HEK293 (cell line): ENCODE results near the gene NNT.

Experiments
- HOXC10 ChIP-seq: sonication (generic); formaldehyde crosslinking; IDR thresholded peaks from 2 replicates; pipeline ENCODE4 v1.8.1; 2023; ENCODE audit warnings: mild to moderate bottlenecking, missing genetic modification reagents
- RBAK ChIP-seq: fragments of 450-650 bp; formaldehyde crosslinking; IDR thresholded peaks from 2 replicates; pipeline ENCODE4 v1.5.1; 2016; ENCODE audit warnings: missing biosample characterization, missing genetic modification characterization
- SETDB1 ChIP-seq: IDR thresholded peaks from one replicate; pipeline ENCODE4 v1.6.1; 2017; ENCODE audit warnings: mild to moderate bottlenecking, low read length, moderate library complexity, mixed read lengths; ENCODE audit not compliant: insufficient read length
- ZFP37 ChIP-seq: fragments of 450-650 bp; formaldehyde crosslinking; IDR thresholded peaks from 2 replicates; pipeline ENCODE4 v1.5.1; 2016; ENCODE audit warnings: missing biosample characterization, missing genetic modification characterization
- ZNF23 ChIP-seq: fragments of 450-650 bp; formaldehyde crosslinking; IDR thresholded peaks from 2 replicates; pipeline ENCODE4 v1.5.1; 2016; ENCODE audit warnings: missing biosample characterization, missing genetic modification characterization, borderline replicate concordance
- ZNF239 ChIP-seq: fragments of 450-650 bp; formaldehyde crosslinking; IDR thresholded peaks from 2 replicates; pipeline ENCODE4 v1.5.1; 2016; ENCODE audit warnings: missing biosample characterization, missing genetic modification characterization
- ZNF274 ChIP-seq, 2 experiments: fragments of 200-500 bp in 1 of 2; fragments of 450-650 bp in 1 of 2; sonication (Bioruptor generic) in 1 of 2; formaldehyde crosslinking in 1 of 2; IDR thresholded peaks; 2 replicates each; pipeline versions ENCODE4 v1.5.1 to v1.6.1; 2014 to 2016; ENCODE audit warnings: borderline replicate concordance in 1 of 2, inconsistent platforms in 1 of 2, low read length in 1 of 2, missing biosample characterization in 1 of 2, missing genetic modification characterization in 1 of 2
- ZNF623 ChIP-seq: fragments of 450-650 bp; formaldehyde crosslinking; IDR thresholded peaks from 2 replicates; pipeline ENCODE4 v1.5.1; 2016; ENCODE audit warnings: missing biosample characterization, missing genetic modification characterization
- ZNF624 ChIP-seq: fragments of 450-650 bp; formaldehyde crosslinking; IDR thresholded peaks from 2 replicates; pipeline ENCODE4 v1.5.1; 2017; ENCODE audit warnings: missing biosample characterization, missing genetic modification characterization
- ZNF785 ChIP-seq: fragments of 450-650 bp; formaldehyde crosslinking; IDR thresholded peaks from 2 replicates; pipeline ENCODE4 v1.5.1; 2016; ENCODE audit warnings: missing biosample characterization, missing genetic modification characterization
- TF ChIP-seq, protein P1 (sequence below): fragments of 450-650 bp; formaldehyde crosslinking; IDR thresholded peaks from 2 replicates; pipeline ENCODE4 v1.5.1; 2017; ENCODE audit warnings: missing biosample characterization, missing genetic modification characterization
- TF ChIP-seq, protein P2 (sequence below): fragments of 450-650 bp; formaldehyde crosslinking; IDR thresholded peaks from 2 replicates; pipeline ENCODE4 v1.5.1; 2016; ENCODE audit warnings: missing biosample characterization, missing genetic modification characterization
- TF ChIP-seq, protein P3 (sequence below): fragments of 450-650 bp; formaldehyde crosslinking; IDR thresholded peaks from 2 replicates; pipeline ENCODE4 v1.5.1; 2016; ENCODE audit warnings: missing biosample characterization, missing genetic modification characterization

DNA sequence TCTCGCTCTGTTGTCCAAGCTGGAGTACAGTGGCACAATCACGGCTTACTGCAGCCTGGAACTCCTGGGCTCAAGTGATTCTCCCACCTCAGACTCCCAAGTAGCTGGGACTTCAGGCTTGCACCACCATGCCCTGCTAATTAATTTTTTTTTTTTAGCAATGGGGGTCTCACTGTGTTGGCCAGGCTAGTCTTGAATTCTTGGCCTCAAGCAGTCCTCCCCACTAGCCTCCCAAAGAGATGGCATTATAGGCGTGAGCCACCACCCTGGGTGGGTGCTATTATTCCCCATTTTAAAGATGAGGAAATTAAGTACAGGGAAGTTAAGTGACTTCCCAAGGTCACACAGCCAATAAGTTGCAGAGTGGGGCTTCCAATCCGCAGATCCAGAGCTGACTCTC, 1.7 kb downstream of the NNT start:
- TF ChIP-seq, protein P1, sequence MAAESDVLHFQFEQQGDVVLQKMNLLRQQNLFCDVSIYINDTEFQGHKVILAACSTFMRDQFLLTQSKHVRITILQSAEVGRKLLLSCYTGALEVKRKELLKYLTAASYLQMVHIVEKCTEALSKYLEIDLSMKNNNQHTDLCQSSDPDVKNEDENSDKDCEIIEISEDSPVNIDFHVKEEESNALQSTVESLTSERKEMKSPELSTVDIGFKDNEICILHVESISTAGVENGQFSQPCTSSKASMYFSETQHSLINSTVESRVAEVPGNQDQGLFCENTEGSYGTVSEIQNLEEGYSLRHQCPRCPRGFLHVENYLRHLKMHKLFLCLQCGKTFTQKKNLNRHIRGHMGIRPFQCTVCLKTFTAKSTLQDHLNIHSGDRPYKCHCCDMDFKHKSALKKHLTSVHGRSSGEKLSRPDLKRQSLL (tag by site-specific recombination): no peak
- no peak for TF ChIP-seq ZNF239
- TF ChIP-seq RBAK: no peak
- TF ChIP-seq ZFP37 (tag by site-specific recombination): no peak
- TF ChIP-seq, protein P2, sequence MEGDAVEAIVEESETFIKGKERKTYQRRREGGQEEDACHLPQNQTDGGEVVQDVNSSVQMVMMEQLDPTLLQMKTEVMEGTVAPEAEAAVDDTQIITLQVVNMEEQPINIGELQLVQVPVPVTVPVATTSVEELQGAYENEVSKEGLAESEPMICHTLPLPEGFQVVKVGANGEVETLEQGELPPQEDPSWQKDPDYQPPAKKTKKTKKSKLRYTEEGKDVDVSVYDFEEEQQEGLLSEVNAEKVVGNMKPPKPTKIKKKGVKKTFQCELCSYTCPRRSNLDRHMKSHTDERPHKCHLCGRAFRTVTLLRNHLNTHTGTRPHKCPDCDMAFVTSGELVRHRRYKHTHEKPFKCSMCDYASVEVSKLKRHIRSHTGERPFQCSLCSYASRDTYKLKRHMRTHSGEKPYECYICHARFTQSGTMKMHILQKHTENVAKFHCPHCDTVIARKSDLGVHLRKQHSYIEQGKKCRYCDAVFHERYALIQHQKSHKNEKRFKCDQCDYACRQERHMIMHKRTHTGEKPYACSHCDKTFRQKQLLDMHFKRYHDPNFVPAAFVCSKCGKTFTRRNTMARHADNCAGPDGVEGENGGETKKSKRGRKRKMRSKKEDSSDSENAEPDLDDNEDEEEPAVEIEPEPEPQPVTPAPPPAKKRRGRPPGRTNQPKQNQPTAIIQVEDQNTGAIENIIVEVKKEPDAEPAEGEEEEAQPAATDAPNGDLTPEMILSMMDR (tag by site-specific recombination): no peak
- no peak for TF ChIP-seq ZNF274 (IDR thresholded peaks at IDR 0.05; ENCODE audit: low read length)
- no peak for TF ChIP-seq ZNF274 (tag by site-specific recombination; IDR thresholded peaks at IDR 0.05; ENCODE audit: borderline replicate concordance)
- TF ChIP-seq ZNF785 (tag by site-specific recombination): no peak
- TF ChIP-seq ZNF624 (tag by site-specific recombination): no peak
- no peak for TF ChIP-seq ZNF623
- no peak for TF ChIP-seq SETDB1
- no peak for TF ChIP-seq HOXC10 (CRISPR knock-in tag)
- no peak for TF ChIP-seq ZNF23 (tag by site-specific recombination)
- TF ChIP-seq, protein P3, sequence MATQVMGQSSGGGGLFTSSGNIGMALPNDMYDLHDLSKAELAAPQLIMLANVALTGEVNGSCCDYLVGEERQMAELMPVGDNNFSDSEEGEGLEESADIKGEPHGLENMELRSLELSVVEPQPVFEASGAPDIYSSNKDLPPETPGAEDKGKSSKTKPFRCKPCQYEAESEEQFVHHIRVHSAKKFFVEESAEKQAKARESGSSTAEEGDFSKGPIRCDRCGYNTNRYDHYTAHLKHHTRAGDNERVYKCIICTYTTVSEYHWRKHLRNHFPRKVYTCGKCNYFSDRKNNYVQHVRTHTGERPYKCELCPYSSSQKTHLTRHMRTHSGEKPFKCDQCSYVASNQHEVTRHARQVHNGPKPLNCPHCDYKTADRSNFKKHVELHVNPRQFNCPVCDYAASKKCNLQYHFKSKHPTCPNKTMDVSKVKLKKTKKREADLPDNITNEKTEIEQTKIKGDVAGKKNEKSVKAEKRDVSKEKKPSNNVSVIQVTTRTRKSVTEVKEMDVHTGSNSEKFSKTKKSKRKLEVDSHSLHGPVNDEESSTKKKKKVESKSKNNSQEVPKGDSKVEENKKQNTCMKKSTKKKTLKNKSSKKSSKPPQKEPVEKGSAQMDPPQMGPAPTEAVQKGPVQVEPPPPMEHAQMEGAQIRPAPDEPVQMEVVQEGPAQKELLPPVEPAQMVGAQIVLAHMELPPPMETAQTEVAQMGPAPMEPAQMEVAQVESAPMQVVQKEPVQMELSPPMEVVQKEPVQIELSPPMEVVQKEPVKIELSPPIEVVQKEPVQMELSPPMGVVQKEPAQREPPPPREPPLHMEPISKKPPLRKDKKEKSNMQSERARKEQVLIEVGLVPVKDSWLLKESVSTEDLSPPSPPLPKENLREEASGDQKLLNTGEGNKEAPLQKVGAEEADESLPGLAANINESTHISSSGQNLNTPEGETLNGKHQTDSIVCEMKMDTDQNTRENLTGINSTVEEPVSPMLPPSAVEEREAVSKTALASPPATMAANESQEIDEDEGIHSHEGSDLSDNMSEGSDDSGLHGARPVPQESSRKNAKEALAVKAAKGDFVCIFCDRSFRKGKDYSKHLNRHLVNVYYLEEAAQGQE (tag by site-specific recombination): no peak
